ENCODE results near the gene LSAMP. TPM values are rescaled to one million over a fixed set of nuclear protein-coding genes. Genes with fewer than 3 reads are reported as not detected.

The LSAMP gene
- total RNA-seq, 4 donors from 2014 or later = 1.2 to 3.0 (median 1.8) TPM

- WGBS = 91% methylated on average over 4 of the region's 4 CpGs
These were observed 426.0 kb downstream of the LSAMP start for GRCh38 chr3:116019254-116019763.

GRCh38 chr3:116018646-116019045, 426.6 kb downstream of the LSAMP start:
- no peak for TF ChIP-seq CTCF (IDR thresholded peaks at IDR 0.05)
- no peak for TF ChIP-seq EP300 (IDR thresholded peaks at IDR 0.05)
- TF ChIP-seq POLR2AphosphoS5 (IDR thresholded peaks at IDR 0.05) = no peak
- no peak for TF ChIP-seq POLR2A (IDR thresholded peaks at IDR 0.05; ENCODE audit: low read depth)
- Histone ChIP-seq H3K27ac (replicated peaks in 1 of 4) (no peak overlapping the region), H3K36me3 (no peaks in the 10 kb centered on the region), H3K4me3 (no peak overlapping the region), H3K27me3 (no peaks in the 10 kb centered on the region), H3K4me1 (no peaks in the 10 kb centered on the region), H3K9me3 (no peaks in the 10 kb centered on the region)
- 84% methylated on average over 1 of the region's 1 CpG for whole genome bisulfite sequencing
- DNase-seq (ENCODE audit: extremely low spot score) = no peak
- intact Hi-C loops (cut with DNase I) = no loop called here

More at GRCh38 chr3:116019254-116019763, 426.0 kb downstream of the LSAMP start:
- no peak overlapping the region for H3K4me3 ChIP-seq
- intact Hi-C loops (cut with DNase I) = no loop called here
- TF ChIP-seq EP300 (IDR thresholded peaks at IDR 0.05) (no peak), POLR2A (IDR thresholded peaks at IDR 0.05; ENCODE audit: low read depth) (no peak), CTCF (IDR thresholded peaks at IDR 0.05) (no peak), POLR2AphosphoS5 (IDR thresholded peaks at IDR 0.05) (no peak)
- no peaks in the 10 kb centered on the region for H3K36me3 ChIP-seq
- H3K27ac ChIP-seq (replicated peaks in 1 of 4) = no peak overlapping the region
- no peak for DNase-seq (ENCODE audit: extremely low spot score)
- H3K27me3 ChIP-seq = no peaks in the 10 kb centered on the region
- H3K9me3 ChIP-seq = no peaks in the 10 kb centered on the region
- no peaks in the 10 kb centered on the region for H3K4me1 ChIP-seq

GRCh38 chr3:116015931-116016330, 429.4 kb downstream of the LSAMP start:
- Histone ChIP-seq H3K9me3 (no peaks in the 10 kb centered on the region), H3K36me3 (no peaks in the 10 kb centered on the region), H3K27me3 (no peaks in the 10 kb centered on the region), H3K27ac (replicated peaks in 1 of 4) (no peak overlapping the region), H3K4me1 (no peaks in the 10 kb centered on the region), H3K4me3 (no peak overlapping the region)
- intact Hi-C loops (cut with DNase I) = no loop called here
- no peak for TF ChIP-seq CTCF (IDR thresholded peaks at IDR 0.05)
- TF ChIP-seq EP300 (IDR thresholded peaks at IDR 0.05) = no peak
- TF ChIP-seq POLR2AphosphoS5 (IDR thresholded peaks at IDR 0.05) = no peak
- TF ChIP-seq POLR2A (IDR thresholded peaks at IDR 0.05; ENCODE audit: low read depth) = no peak
- DNase-seq (ENCODE audit: extremely low spot score) = no peak
- WGBS = 79% methylated on average over 2 of the region's 2 CpGs

- TF ChIP-seq POLR2AphosphoS5 (IDR thresholded peaks at IDR 0.05) (no peak), CTCF (IDR thresholded peaks at IDR 0.05) (no peak), POLR2A (IDR thresholded peaks at IDR 0.05; ENCODE audit: low read depth) (no peak), EP300 (IDR thresholded peaks at IDR 0.05) (no peak)
- Histone ChIP-seq H3K27ac (replicated peaks in 1 of 4) (no peak overlapping the region), H3K4me3 (no peak overlapping the region), H3K36me3 (no peaks in the 10 kb centered on the region), H3K4me1 (no peaks in the 10 kb centered on the region), H3K27me3 (no peaks in the 10 kb centered on the region), H3K9me3 (no peaks in the 10 kb centered on the region)
- 82% methylated on average over 2 of the region's 2 CpGs for WGBS
- intact Hi-C loops (cut with DNase I) = no loop called here
- DNase-seq (ENCODE audit: extremely low spot score) = no peak
These were observed 438.3 kb downstream of the LSAMP start for GRCh38 chr3:116007000-116007399.

GRCh38 chr3:116005404-116005803, 439.9 kb downstream of the LSAMP start:
- 42% methylated on average over 4 of the region's 4 CpGs for WGBS
- no peak for TF ChIP-seq POLR2A (IDR thresholded peaks at IDR 0.05; ENCODE audit: low read depth)
- no peak for TF ChIP-seq POLR2AphosphoS5 (IDR thresholded peaks at IDR 0.05)
- TF ChIP-seq EP300 (IDR thresholded peaks at IDR 0.05) = no peak
- no peak for TF ChIP-seq CTCF (IDR thresholded peaks at IDR 0.05)
- Histone ChIP-seq H3K4me1 (peaks cover 0 to 4% (median 2%) of the 10 kb centered on the region in 4 donors), H3K27me3 (no peaks in the 10 kb centered on the region), H3K9me3 (no peaks in the 10 kb centered on the region), H3K36me3 (no peaks in the 10 kb centered on the region), H3K27ac (replicated peaks in 1 of 4) (no peak overlapping the region), H3K4me3 (no peak overlapping the region)
- no peak for DNase-seq (ENCODE audit: extremely low spot score)
- intact Hi-C loops (cut with DNase I) = no loop called here

Measured in esophagus muscularis mucosa (tissue), 4 donors.